Measurements from ENCODE around the gene PAOX.
"Not testable (repeated sequence)": the region's sequence is repeated elsewhere in the genome, so short reads cannot be mapped to it uniquely, and the experiment has no call there.

PAOX gene

DNA sequence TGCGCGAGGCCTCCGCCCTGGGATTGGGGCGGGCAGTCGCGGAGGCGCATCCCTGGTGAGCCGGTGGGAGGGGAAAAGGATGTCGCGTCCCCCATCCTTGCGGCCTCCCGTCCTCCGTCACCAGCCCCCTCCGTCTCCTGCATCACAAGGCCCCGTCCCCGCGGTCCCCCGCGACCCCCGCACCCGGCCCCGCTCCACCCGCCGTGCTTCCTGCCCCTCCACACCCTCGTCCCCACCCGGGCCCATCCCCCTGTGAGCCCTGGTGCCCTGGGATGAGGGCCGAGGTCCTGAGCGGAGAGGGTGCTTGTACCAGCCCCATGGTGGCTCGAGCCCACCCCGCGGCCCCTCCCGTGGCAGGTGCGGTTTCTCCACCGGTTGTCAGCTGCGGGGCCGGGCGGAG, 45.5 kb downstream of the PAOX start, which contains the start of gene SPRN:
TSS of gene SPRN (minus strand) at position 25 of the 400 bp plus-strand sequence. CDS start 944 bp downstream, outside the sequence.
- H3K79me2 ChIP-seq (ENCODE audit: insufficient read depth, low read length); H3K9me3 ChIP-seq (ENCODE audit: low read length); H3K27ac ChIP-seq (ENCODE audit: low read depth, low read length, poor library complexity, severe bottlenecking); H4K20me1 ChIP-seq (ENCODE audit: insufficient read depth, low read length); H3F3A ChIP-seq (ENCODE audit: insufficient read depth, low read length); H3K4me3 ChIP-seq (ENCODE audit: low read depth, low read length, poor library complexity, severe bottlenecking); H3K4me1 ChIP-seq (ENCODE audit: insufficient read depth, low read length, severe bottlenecking); H3K9me2 ChIP-seq (ENCODE audit: low read depth, low read length); H3K4me2 ChIP-seq (ENCODE audit: low read length); H2AFZ ChIP-seq (ENCODE audit: low read length); H3K9ac ChIP-seq (ENCODE audit: low read length); H3K27me3 ChIP-seq (ENCODE audit: insufficient read depth, low read length): not testable (repeated sequence)
- peaks cover 22% of the 10 kb centered on the region for H3K36me3 ChIP-seq (ENCODE audit: insufficient read depth, low read length)

DNA sequence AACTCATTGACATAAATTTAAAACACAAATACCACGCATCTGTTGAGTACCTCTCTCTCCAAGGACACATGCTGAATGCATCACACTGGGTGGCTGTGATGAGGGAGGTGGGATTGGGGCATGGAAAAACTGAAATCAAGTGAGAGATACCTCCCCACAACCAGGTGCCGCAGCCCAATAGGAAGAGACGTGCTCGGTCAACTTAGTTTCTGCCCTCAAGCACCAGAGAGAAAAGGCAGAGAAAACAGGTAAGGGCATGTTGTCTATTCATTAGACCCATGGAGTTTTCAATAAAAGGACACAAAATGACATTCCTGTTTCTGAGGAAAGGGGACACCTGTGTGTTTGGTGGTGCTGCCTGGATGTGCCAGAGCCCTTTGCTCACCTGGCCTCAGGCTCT, 50.5 kb downstream of the PAOX start:
- not testable (repeated sequence) for H3F3A ChIP-seq (ENCODE audit: insufficient read depth, low read length); H3K4me2 ChIP-seq (ENCODE audit: low read length); H3K27ac ChIP-seq (ENCODE audit: low read depth, low read length, poor library complexity, severe bottlenecking); H4K20me1 ChIP-seq (ENCODE audit: insufficient read depth, low read length); H3K9ac ChIP-seq (ENCODE audit: low read length); H3K9me2 ChIP-seq (ENCODE audit: low read depth, low read length); H3K4me1 ChIP-seq (ENCODE audit: insufficient read depth, low read length, severe bottlenecking); H3K4me3 ChIP-seq (ENCODE audit: low read depth, low read length, poor library complexity, severe bottlenecking); H3K79me2 ChIP-seq (ENCODE audit: insufficient read depth, low read length); H2AFZ ChIP-seq (ENCODE audit: low read length); H3K36me3 ChIP-seq (ENCODE audit: insufficient read depth, low read length); H3K9me3 ChIP-seq (ENCODE audit: low read length); H3K27me3 ChIP-seq (ENCODE audit: insufficient read depth, low read length)

DNA sequence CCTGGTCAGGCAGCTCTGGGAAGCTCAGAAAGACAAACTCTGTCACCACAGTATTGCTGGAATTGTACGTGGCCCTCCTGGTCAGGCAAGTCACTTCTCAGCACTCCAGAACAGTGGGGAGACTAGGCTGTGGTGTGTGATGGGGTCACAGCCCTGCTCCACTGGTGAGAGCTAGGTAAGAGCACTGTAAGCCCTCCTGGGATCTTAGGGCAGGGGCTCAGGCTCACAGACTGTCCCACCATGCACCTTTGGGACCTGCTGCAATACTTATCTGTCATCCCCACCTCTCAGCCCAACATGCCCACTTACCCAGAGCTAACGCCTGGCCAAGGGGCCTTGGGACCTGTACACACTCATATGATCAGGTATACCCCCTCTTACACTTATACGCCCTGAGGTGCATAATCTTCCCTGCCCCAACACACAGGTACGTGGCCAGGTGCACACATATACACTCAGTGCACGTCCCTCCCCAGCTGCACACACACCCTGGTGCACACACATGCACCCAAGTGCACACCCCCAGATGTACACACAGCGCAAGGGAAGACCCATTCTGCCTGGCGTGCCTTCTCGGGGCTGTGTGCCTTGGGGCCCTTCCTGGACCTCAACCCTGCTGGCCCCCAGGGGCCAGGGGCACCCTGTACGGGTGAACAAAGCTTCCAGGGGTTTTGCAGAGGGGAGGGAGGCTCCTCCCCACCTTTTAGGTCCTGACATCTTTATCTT, 53.0 kb downstream of the PAOX start:
- not testable (repeated sequence) for H3K27ac ChIP-seq (ENCODE audit: low read depth, low read length, poor library complexity, severe bottlenecking); H3K9ac ChIP-seq (ENCODE audit: low read length); H3K36me3 ChIP-seq (ENCODE audit: insufficient read depth, low read length); H3K9me3 ChIP-seq (ENCODE audit: low read length); H4K20me1 ChIP-seq (ENCODE audit: insufficient read depth, low read length); H3K79me2 ChIP-seq (ENCODE audit: insufficient read depth, low read length); H3K9me2 ChIP-seq (ENCODE audit: low read depth, low read length); H3K4me1 ChIP-seq (ENCODE audit: insufficient read depth, low read length, severe bottlenecking); H3F3A ChIP-seq (ENCODE audit: insufficient read depth, low read length); H2AFZ ChIP-seq (ENCODE audit: low read length); H3K4me2 ChIP-seq (ENCODE audit: low read length); H3K4me3 ChIP-seq (ENCODE audit: low read depth, low read length, poor library complexity, severe bottlenecking); H3K27me3 ChIP-seq (ENCODE audit: insufficient read depth, low read length)

DNA sequence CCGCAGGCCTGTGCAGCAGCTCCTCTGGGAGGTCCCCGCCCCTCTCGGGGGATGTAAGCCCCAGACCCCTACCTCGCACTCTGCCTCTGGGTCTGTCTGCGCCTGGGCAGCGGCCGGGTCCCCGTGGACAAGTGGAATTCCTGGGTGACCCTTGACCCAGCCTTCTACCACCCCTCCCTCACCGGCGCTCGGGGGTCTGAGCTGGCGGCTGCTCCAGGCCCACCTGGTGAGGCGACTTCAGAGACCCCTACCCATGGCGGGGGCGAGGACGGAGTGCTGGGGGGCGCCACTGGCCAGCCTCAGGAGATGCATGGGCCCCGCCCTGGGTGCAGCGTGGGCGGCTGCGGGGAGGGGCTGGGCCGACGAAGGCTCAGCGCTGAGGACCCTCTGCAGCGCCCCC, 53.7 kb downstream of the PAOX start:
- H3K9me2 ChIP-seq (ENCODE audit: low read depth, low read length) = not testable (repeated sequence)

DNA sequence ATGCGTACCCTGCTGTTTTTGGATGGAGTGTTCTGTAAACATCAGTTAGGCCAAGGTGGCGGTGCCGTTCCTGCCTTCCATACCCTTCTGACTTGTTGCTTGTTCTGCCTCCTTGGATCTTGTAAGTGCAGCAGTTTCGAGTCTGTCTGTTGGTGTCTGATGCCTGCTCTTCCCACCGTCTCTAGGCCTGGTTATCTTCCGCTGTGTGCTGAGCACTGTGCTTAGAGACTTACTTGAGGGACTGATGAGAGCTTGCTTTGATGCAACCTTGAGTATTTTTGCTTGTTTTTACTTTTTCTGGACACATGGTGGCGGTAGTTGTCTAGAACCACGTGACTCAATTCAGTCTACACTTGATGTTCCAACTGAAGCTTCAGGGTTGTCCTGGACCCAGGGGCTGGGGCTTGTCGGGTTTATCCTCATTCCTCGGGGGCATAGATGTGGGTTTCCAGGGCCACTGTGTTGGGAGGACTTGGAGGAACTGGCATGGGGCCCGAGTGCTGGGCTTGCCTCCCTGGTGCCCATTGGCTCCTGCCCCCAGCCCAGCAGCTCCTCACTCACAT, 59.7 kb downstream of the PAOX start:
- no peaks in the 10 kb centered on the region for H4K20me1 ChIP-seq (ENCODE audit: insufficient read depth, low read length)
- no peaks in the 10 kb centered on the region for H3K9me3 ChIP-seq (ENCODE audit: low read length)
- no peaks in the 10 kb centered on the region for H3F3A ChIP-seq (ENCODE audit: insufficient read depth, low read length)
- H3K4me1 ChIP-seq (ENCODE audit: insufficient read depth, low read length, severe bottlenecking) = no peaks in the 10 kb centered on the region
- no peaks in the 10 kb centered on the region for H3K79me2 ChIP-seq (ENCODE audit: insufficient read depth, low read length)
- no peak overlapping the region for H3K4me2 ChIP-seq (ENCODE audit: low read length)
- TF ChIP-seq EZH2 (IDR thresholded peaks at IDR 0.05; ENCODE audit: borderline replicate concordance, low read length) = no peak
- TF ChIP-seq, protein P1, sequence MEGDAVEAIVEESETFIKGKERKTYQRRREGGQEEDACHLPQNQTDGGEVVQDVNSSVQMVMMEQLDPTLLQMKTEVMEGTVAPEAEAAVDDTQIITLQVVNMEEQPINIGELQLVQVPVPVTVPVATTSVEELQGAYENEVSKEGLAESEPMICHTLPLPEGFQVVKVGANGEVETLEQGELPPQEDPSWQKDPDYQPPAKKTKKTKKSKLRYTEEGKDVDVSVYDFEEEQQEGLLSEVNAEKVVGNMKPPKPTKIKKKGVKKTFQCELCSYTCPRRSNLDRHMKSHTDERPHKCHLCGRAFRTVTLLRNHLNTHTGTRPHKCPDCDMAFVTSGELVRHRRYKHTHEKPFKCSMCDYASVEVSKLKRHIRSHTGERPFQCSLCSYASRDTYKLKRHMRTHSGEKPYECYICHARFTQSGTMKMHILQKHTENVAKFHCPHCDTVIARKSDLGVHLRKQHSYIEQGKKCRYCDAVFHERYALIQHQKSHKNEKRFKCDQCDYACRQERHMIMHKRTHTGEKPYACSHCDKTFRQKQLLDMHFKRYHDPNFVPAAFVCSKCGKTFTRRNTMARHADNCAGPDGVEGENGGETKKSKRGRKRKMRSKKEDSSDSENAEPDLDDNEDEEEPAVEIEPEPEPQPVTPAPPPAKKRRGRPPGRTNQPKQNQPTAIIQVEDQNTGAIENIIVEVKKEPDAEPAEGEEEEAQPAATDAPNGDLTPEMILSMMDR (IDR thresholded peaks at IDR 0.05; ENCODE audit: low read length) = peak; percentile 67
- H3K9ac ChIP-seq (ENCODE audit: low read length) = no peak overlapping the region
- H2AFZ ChIP-seq (ENCODE audit: low read length) = no peak overlapping the region
- no peak overlapping the region for H3K27ac ChIP-seq (ENCODE audit: low read depth, low read length, poor library complexity, severe bottlenecking)
- no peaks in the 10 kb centered on the region for H3K36me3 ChIP-seq (ENCODE audit: insufficient read depth, low read length)
- no peak overlapping the region for H3K4me3 ChIP-seq (ENCODE audit: low read depth, low read length, poor library complexity, severe bottlenecking)
- H3K9me2 ChIP-seq (ENCODE audit: low read depth, low read length) = no peaks in the 10 kb centered on the region
- H3K27me3 ChIP-seq (ENCODE audit: insufficient read depth, low read length) = no peaks in the 10 kb centered on the region

More for the DNA sequence above, 53.7 kb downstream of the PAOX start:
- H3K27me3 ChIP-seq (ENCODE audit: insufficient read depth, low read length); H3K9me3 ChIP-seq (ENCODE audit: low read length); H3K36me3 ChIP-seq (ENCODE audit: insufficient read depth, low read length); H3K9ac ChIP-seq (ENCODE audit: low read length); H3K4me2 ChIP-seq (ENCODE audit: low read length); H3K4me1 ChIP-seq (ENCODE audit: insufficient read depth, low read length, severe bottlenecking); H2AFZ ChIP-seq (ENCODE audit: low read length); H3F3A ChIP-seq (ENCODE audit: insufficient read depth, low read length); H4K20me1 ChIP-seq (ENCODE audit: insufficient read depth, low read length); H3K4me3 ChIP-seq (ENCODE audit: low read depth, low read length, poor library complexity, severe bottlenecking); H3K79me2 ChIP-seq (ENCODE audit: insufficient read depth, low read length); H3K27ac ChIP-seq (ENCODE audit: low read depth, low read length, poor library complexity, severe bottlenecking): not testable (repeated sequence)
